Mucosa of rectum (tissue), 2 donors: ENCODE results near the gene ZNF608.

Experiments used
- H3K27ac ChIP-seq, 2 donors: one replicate each; pipeline ENCODE4 v1.7.0; 2013; ENCODE audit warnings: inconsistent platforms in 2 of 2, low read depth in 2 of 2, low read length in 2 of 2
- H3K27me3 ChIP-seq, 2 donors: one replicate each; pipeline ENCODE4 v1.7.0; 2013; ENCODE audit warnings: low read length in 2 of 2; ENCODE audit not compliant: control insufficient read depth in 2 of 2, insufficient read depth in 2 of 2
- H3K36me3 ChIP-seq, 2 donors: one replicate each; pipeline ENCODE4 v1.7.0; 2013; ENCODE audit warnings: low read length in 2 of 2; ENCODE audit not compliant: control insufficient read depth in 2 of 2, insufficient read depth in 2 of 2
- H3K4me1 ChIP-seq, 2 donors: one replicate each; pipeline ENCODE4 v1.7.0; 2013; ENCODE audit warnings: low read length in 2 of 2, mild to moderate bottlenecking in 1 of 2; ENCODE audit not compliant: control insufficient read depth in 2 of 2, insufficient read depth in 2 of 2
- H3K4me3 ChIP-seq, 2 donors: one replicate each; pipeline ENCODE4 v1.7.0; 2013; ENCODE audit warnings: low read length in 2 of 2
- H3K9ac ChIP-seq, 2 donors: one replicate each; pipeline ENCODE4 v1.7.0; 2013; ENCODE audit warnings: low read length in 2 of 2, low read depth in 1 of 2, mild to moderate bottlenecking in 1 of 2
- H3K9me3 ChIP-seq, 2 donors: one replicate each; pipeline ENCODE4 v1.7.0; 2013; ENCODE audit warnings: low read length in 2 of 2; ENCODE audit not compliant: control insufficient read depth in 2 of 2
- donor health status: healthy.
- donor health status: Normal muscosa, but diverticular disease.

The ZNF608 gene

GRCh38 chr5:124718380-124718789 lies 28.1 kb downstream of the ZNF608 start:
- Histone ChIP-seq H3K4me3 (no peak overlapping the region), H3K4me1 (peaks cover 2 to 12% of the 10 kb centered on the region in 2 donors)

GRCh38 chr5:124716169-124716568 lies 30.3 kb downstream of the ZNF608 start:
- Histone ChIP-seq H3K27ac (no peak overlapping the region), H3K9ac (no peak overlapping the region), H3K36me3 (no peaks in the 10 kb centered on the region), H3K27me3 (no peaks in the 10 kb centered on the region), H3K4me1 (peaks cover 2 to 8% of the 10 kb centered on the region in 2 donors), H3K9me3 (no peaks in the 10 kb centered on the region), H3K4me3 (no peak overlapping the region)

More at GRCh38 chr5:124718380-124718789, 28.1 kb downstream of the ZNF608 start:
- Histone ChIP-seq H3K27ac (no peak overlapping the region), H3K27me3 (no peaks in the 10 kb centered on the region), H3K9me3 (no peaks in the 10 kb centered on the region), H3K36me3 (no peaks in the 10 kb centered on the region), H3K9ac (no peak overlapping the region)

GRCh38 chr5:124714910-124715309 lies 31.5 kb downstream of the ZNF608 start:
- H3K9ac ChIP-seq, result no peak overlapping the region
- no peaks in the 10 kb centered on the region for H3K27me3 ChIP-seq
- peaks cover 2 to 5% of the 10 kb centered on the region in 2 donors for H3K4me1 ChIP-seq
- no peak overlapping the region for H3K27ac ChIP-seq
- no peaks in the 10 kb centered on the region for H3K9me3 ChIP-seq
- no peak overlapping the region for H3K4me3 ChIP-seq
- no peaks in the 10 kb centered on the region for H3K36me3 ChIP-seq

- Histone ChIP-seq H3K9me3 (no peaks in the 10 kb centered on the region), H3K27me3 (no peaks in the 10 kb centered on the region), H3K4me3 (no peak overlapping the region), H3K27ac (no peak overlapping the region), H3K4me1 (peaks cover 0 to under 1% of the 10 kb centered on the region in 2 donors), H3K36me3 (no peaks in the 10 kb centered on the region), H3K9ac (no peak overlapping the region)
Measured at GRCh38 chr5:124713595-124713994, 32.8 kb downstream of the ZNF608 start.

- Histone ChIP-seq H3K36me3 (no peaks in the 10 kb centered on the region), H3K9me3 (no peaks in the 10 kb centered on the region), H3K9ac (no peak overlapping the region), H3K27me3 (no peaks in the 10 kb centered on the region), H3K4me1 (no peaks in the 10 kb centered on the region), H3K27ac (no peak overlapping the region), H3K4me3 (no peak overlapping the region)
Measured at GRCh38 chr5:124712731-124713305, 33.6 kb downstream of the ZNF608 start.

- H3K9ac ChIP-seq, result no peak overlapping the region
- H3K27ac ChIP-seq, result no peak overlapping the region
- peaks cover 21 to 23% of the 10 kb centered on the region in 2 donors for H3K4me1 ChIP-seq
- H3K27me3 ChIP-seq, result no peaks in the 10 kb centered on the region
- H3K9me3 ChIP-seq, result no peaks in the 10 kb centered on the region
- H3K4me3 ChIP-seq, result no peak overlapping the region
- H3K36me3 ChIP-seq, result no peaks in the 10 kb centered on the region
Measured at GRCh38 chr5:124708086-124708485, 38.4 kb downstream of the ZNF608 start.

- Histone ChIP-seq H3K9me3 (no peaks in the 10 kb centered on the region), H3K27me3 (no peaks in the 10 kb centered on the region), H3K4me3 (peak overlapping the region in 1 of 2 donors; percentile 56), H3K27ac (peak overlapping the region; percentile 59 to 67), H3K4me1 (peaks cover 21 to 27% of the 10 kb centered on the region in 2 donors), H3K9ac (peak overlapping the region; percentile 49 to 58), H3K36me3 (no peaks in the 10 kb centered on the region)
Measured at GRCh38 chr5:124707520-124707919, 38.9 kb downstream of the ZNF608 start.

GRCh38 chr5:124706729-124707361 lies 39.6 kb downstream of the ZNF608 start:
- peak overlapping the region; percentile 59 to 67 for H3K27ac ChIP-seq
- H3K4me1 ChIP-seq, result peaks cover 26 to 34% of the 10 kb centered on the region in 2 donors
- H3K9ac ChIP-seq, result peak overlapping the region; percentile 49 to 58
- H3K9me3 ChIP-seq, result no peaks in the 10 kb centered on the region
- H3K36me3 ChIP-seq, result no peaks in the 10 kb centered on the region
- H3K27me3 ChIP-seq, result no peaks in the 10 kb centered on the region
- H3K4me3 ChIP-seq, result peak overlapping the region in 1 of 2 donors; percentile 56

GRCh38 chr5:124706051-124706450 lies 40.4 kb downstream of the ZNF608 start:
- no peaks in the 10 kb centered on the region for H3K9me3 ChIP-seq
- H3K27ac ChIP-seq, result no peak overlapping the region
- no peaks in the 10 kb centered on the region for H3K27me3 ChIP-seq
- no peak overlapping the region for H3K9ac ChIP-seq
- H3K36me3 ChIP-seq, result no peaks in the 10 kb centered on the region
- H3K4me3 ChIP-seq, result no peak overlapping the region
- H3K4me1 ChIP-seq, result peaks cover 28 to 37% of the 10 kb centered on the region in 2 donors

- H3K27me3 ChIP-seq, result no peaks in the 10 kb centered on the region
- H3K9ac ChIP-seq, result no peak overlapping the region
- H3K36me3 ChIP-seq, result peaks cover 0 to 1% of the 10 kb centered on the region in 2 donors
- no peaks in the 10 kb centered on the region for H3K9me3 ChIP-seq
- no peak overlapping the region for H3K27ac ChIP-seq
- H3K4me1 ChIP-seq, result peaks cover 28 to 37% of the 10 kb centered on the region in 2 donors
- no peak overlapping the region for H3K4me3 ChIP-seq
Measured at GRCh38 chr5:124705577-124705976, 40.9 kb downstream of the ZNF608 start.
